PC-3 (cell line): ENCODE data around the gene FGGY. TPM values are rescaled to one million over a fixed set of nuclear protein-coding genes. Genes with fewer than 3 reads are reported as not detected.

ENCODE experiments used
- ATAC-seq: fragments of 200-7000 bp; cut with Tn5 transposase; 2 replicates; pipeline ENCODE4 v1.9.1; 2020; ENCODE audit warnings: mild to moderate bottlenecking, moderate library complexity
- BruUV-seq: library from RNA; stranded (reverse); fragments of 400-500 nt; replicated peaks from 2 replicates; lab custom pipeline; 2021; lab: Mats Ljungman, UMichigan
- CTCF ChIA-PET: fragments of 300-600 bp; sonication (Branson Sonifier 250); formaldehyde crosslinking; loops from one replicate; lab custom pipeline; 2022; ENCODE audit warnings: antibody characterized with exemption; lab: Charles Lee
- POLR2A ChIA-PET: fragments of 300-600 bp; sonication (Branson Sonifier 250); formaldehyde crosslinking; loops from one replicate; lab custom pipeline; 2022; ENCODE audit warnings: antibody characterized with exemption; ENCODE audit not compliant: unreplicated experiment; lab: Charles Lee
- DNase-seq: peaks from one replicate; pipeline ENCODE4 v3.0.0-alpha.2; 2015
- H2AFZ ChIP-seq: fragments of 300-600 bp; sonication (generic); 2 replicates; pipeline ENCODE4 v1.6.0; 2016; ENCODE audit warnings: antibody characterized with exemption, low read length
- H3F3A ChIP-seq: fragments of 300-600 bp; sonication (generic); one replicate; pipeline ENCODE4 v1.6.0; 2017; ENCODE audit warnings: antibody characterized with exemption, low read length, control low read depth, mild to moderate bottlenecking; ENCODE audit not compliant: unreplicated experiment
- H3K27ac ChIP-seq: fragments of 300-600 bp; sonication (generic); 2 replicates; pipeline ENCODE4 v1.5.1; 2016; ENCODE audit warnings: mild to moderate bottlenecking, low read length
- H3K27me3 ChIP-seq: fragments of 300-600 bp; sonication (generic); 2 replicates; pipeline ENCODE4 v1.6.1; 2016; ENCODE audit warnings: low read length, mixed read lengths
- H3K36me3 ChIP-seq: fragments of 300-600 bp; sonication (generic); 2 replicates; pipeline ENCODE4 v1.6.1; 2016; ENCODE audit warnings: low read depth, mixed run types, low read length, mixed read lengths
- H3K4me1 ChIP-seq: fragments of 300-600 bp; sonication (generic); 2 replicates; pipeline ENCODE4 v1.5.1; 2016; ENCODE audit warnings: low read length; ENCODE audit not compliant: insufficient read depth
- H3K4me2 ChIP-seq: fragments of 300-600 bp; sonication (generic); 2 replicates; pipeline ENCODE4 v1.6.0; 2016; ENCODE audit warnings: low read length
- H3K4me3 ChIP-seq: fragments of 300-600 bp; sonication (generic); 2 replicates; pipeline ENCODE4 v1.5.1; 2016; ENCODE audit warnings: mild to moderate bottlenecking, low read length, mixed read lengths
- H3K79me2 ChIP-seq: fragments of 300-600 bp; sonication (generic); 2 replicates; pipeline ENCODE4 v1.6.1; 2017; ENCODE audit warnings: low read length, mixed read lengths
- H3K9ac ChIP-seq: fragments of 300-600 bp; sonication (generic); 2 replicates; pipeline ENCODE4 v1.6.0; 2016; ENCODE audit warnings: mild to moderate bottlenecking, low read length
- H3K9me2 ChIP-seq: fragments of 300-600 bp; sonication (generic); replicated peaks from 2 replicates; pipeline ENCODE4 v1.6.1; 2016; ENCODE audit warnings: mixed run types, low read length, mixed read lengths
- H3K9me3 ChIP-seq: fragments of 300-600 bp; sonication (generic); 2 replicates; pipeline ENCODE4 v1.6.1; 2016; ENCODE audit warnings: low read length, mixed read lengths
- H4K20me1 ChIP-seq: fragments of 300-600 bp; sonication (generic); 2 replicates; pipeline ENCODE4 v1.6.1; 2016; ENCODE audit warnings: low read length, mixed read lengths
- CTCF ChIP-seq: fragments of 300-600 bp; sonication (generic); conservative IDR thresholded peaks from 2 replicates; pipeline ENCODE4 v1.5.1; 2017; ENCODE audit warnings: antibody characterized with exemption, low read depth, mild to moderate bottlenecking, low read length
- EZH2 ChIP-seq: fragments of 300-600 bp; sonication (generic); IDR thresholded peaks from one replicate; pipeline ENCODE4 v1.6.1; 2017; ENCODE audit warnings: antibody characterized with exemption, mild to moderate bottlenecking, low read length; ENCODE audit not compliant: unreplicated experiment
- EZH2phosphoT487 ChIP-seq: fragments of 300-600 bp; sonication (generic); IDR thresholded peaks from 2 replicates; pipeline ENCODE4 v1.6.1; 2018; ENCODE audit warnings: mild to moderate bottlenecking, antibody characterized with exemption, low read length, borderline replicate concordance
- intact Hi-C: fragments of 100-400 bp; cut with micrococcal nuclease; formaldehyde crosslinking; loops from 2 replicates; pipeline ENCODE4 v1.9.0; 2023
- total RNA-seq: library from RNA; depleted of rRNA; stranded (reverse); fragments of >200 nt; gene quantifications from 2 replicates; pipeline ENCODE4 v1.2.3, GENCODE V29; 2014

The FGGY gene
- total RNA-seq, 1 experiment from 2014 or later: 7.4 TPM

- H3K4me3 ChIP-seq: no peak overlapping the region
- no peaks in the 10 kb centered on the region for H3K9me3 ChIP-seq
- CTCF ChIA-PET: no interaction called here
- H3K79me2 ChIP-seq: no peaks in the 10 kb centered on the region
- no peak for DNase-seq
- ATAC-seq: no peak
- no peak overlapping the region for H3K4me2 ChIP-seq
- H3F3A ChIP-seq: no peaks in the 10 kb centered on the region
- TF ChIP-seq EZH2 (no peak), EZH2phosphoT487 (no peak), CTCF (no peak)
- no peaks in the 10 kb centered on the region for H3K9me2 ChIP-seq
- no peaks in the 10 kb centered on the region for H3K27me3 ChIP-seq
- no peak overlapping the region for H3K27ac ChIP-seq
- intact Hi-C loops: no loop called here
- no TSS peak for BruUV-seq
- no peaks in the 10 kb centered on the region for H4K20me1 ChIP-seq
- H3K9ac ChIP-seq: no peak overlapping the region
- peaks cover 9% of the 10 kb centered on the region for H3K4me1 ChIP-seq
- H2AFZ ChIP-seq: no peak overlapping the region
- no peaks in the 10 kb centered on the region for H3K36me3 ChIP-seq
- POLR2A ChIA-PET: interaction anchor here (0.6 kb wide), 1 partner anchor 26 kb away, joined by 6 read pairs; no protein-coding TSS in a partner anchor
Measured at GRCh38 chr1:59328353-59328752, 31.5 kb downstream of the FGGY start.

GRCh38 chr1:59329412-59330053 lies 32.6 kb downstream of the FGGY start:
- no peak overlapping the region for H3K9ac ChIP-seq
- no peak overlapping the region for H3K4me2 ChIP-seq
- BruUV-seq: no TSS peak
- H3F3A ChIP-seq: no peaks in the 10 kb centered on the region
- intact Hi-C loops: loop anchor here (10.0 kb wide), 1 partner anchor 365 kb away; no protein-coding TSS in a partner anchor
- TF ChIP-seq EZH2phosphoT487 (no peak), CTCF (no peak), EZH2 (no peak)
- no peaks in the 10 kb centered on the region for H3K9me2 ChIP-seq
- no peak for ATAC-seq
- no peaks in the 10 kb centered on the region for H3K9me3 ChIP-seq
- no peaks in the 10 kb centered on the region for H4K20me1 ChIP-seq
- no peaks in the 10 kb centered on the region for H3K79me2 ChIP-seq
- POLR2A ChIA-PET: no interaction called here
- no peaks in the 10 kb centered on the region for H3K36me3 ChIP-seq
- no peak for DNase-seq
- H3K27ac ChIP-seq: no peak overlapping the region
- H3K4me1 ChIP-seq: peaks cover 11% of the 10 kb centered on the region
- CTCF ChIA-PET: no interaction called here
- no peak overlapping the region for H3K4me3 ChIP-seq
- no peak overlapping the region for H2AFZ ChIP-seq
- H3K27me3 ChIP-seq: no peaks in the 10 kb centered on the region
